Liver (tissue), 9 donors: ENCODE measurements around the gene SMG6. TPM values are rescaled to one million over a fixed set of nuclear protein-coding genes. Genes with fewer than 3 reads are reported as not detected.

ENCODE experiments used
- DNase-seq: peaks from one replicate; pipeline ENCODE4 v3.0.0-alpha.2; 2017; ENCODE audit warnings: low spot score
- H3K27ac ChIP-seq, 2 donors: one replicate each; pipeline ENCODE4 v1.7.0; 2013; ENCODE audit warnings: inconsistent platforms in 2 of 2, low read length in 2 of 2, control low read depth in 1 of 2, low read depth in 1 of 2, mild to moderate bottlenecking in 1 of 2
- H3K27me3 ChIP-seq, 4 donors: one replicate each; pipeline versions ENCODE4 v1.6.1 to v1.7.0; 2013; ENCODE audit warnings: low read length in 3 of 4, inconsistent platforms in 1 of 4, mild to moderate bottlenecking in 1 of 4, moderate library complexity in 1 of 4; ENCODE audit not compliant: control insufficient read depth in 4 of 4, insufficient read depth in 4 of 4
- H3K36me3 ChIP-seq, 4 donors: one replicate each; pipeline versions ENCODE4 v1.6.1 to v1.7.0; 2013; ENCODE audit warnings: low read length in 3 of 4, mild to moderate bottlenecking in 3 of 4, low read depth in 1 of 4, moderate library complexity in 1 of 4; ENCODE audit not compliant: control insufficient read depth in 4 of 4, insufficient read depth in 3 of 4
- H3K4me1 ChIP-seq, 4 donors: one replicate each; pipeline versions ENCODE4 v1.6.1 to v1.7.0; 2013; ENCODE audit warnings: low read length in 3 of 4, mild to moderate bottlenecking in 3 of 4, moderate library complexity in 1 of 4; ENCODE audit not compliant: control insufficient read depth in 4 of 4, insufficient read depth in 4 of 4
- H3K4me3 ChIP-seq, 3 donors: one replicate each; pipeline versions ENCODE4 v1.6.1 to v1.7.0; 2013; ENCODE audit warnings: low read length in 3 of 3, control low read depth in 1 of 3, low read depth in 1 of 3, mild to moderate bottlenecking in 1 of 3
- H3K9ac ChIP-seq, 2 donors: one replicate each; pipeline ENCODE4 v1.7.0; 2013; ENCODE audit warnings: low read length in 2 of 2, mild to moderate bottlenecking in 2 of 2, moderate library complexity in 2 of 2, control low read depth in 1 of 2, low read depth in 1 of 2
- H3K9me3 ChIP-seq, 4 donors: one replicate each; pipeline versions ENCODE4 v1.6.1 to v1.7.0; 2013; ENCODE audit warnings: low read length in 3 of 4; ENCODE audit not compliant: control insufficient read depth in 4 of 4
- EGR1 ChIP-seq, 2 donors: IDR thresholded peaks; 2 replicates each; pipeline ENCODE4 v1.6.1; 2016 to 2018; ENCODE audit warnings: antibody characterized with exemption in 2 of 2, low read depth in 2 of 2
- FOXA1 ChIP-seq: IDR thresholded peaks from 2 replicates; pipeline ENCODE4 v1.6.1; 2016; ENCODE audit warnings: antibody characterized with exemption
- FOXA2 ChIP-seq: IDR thresholded peaks from 2 replicates; pipeline ENCODE4 v1.6.1; 2016; ENCODE audit warnings: antibody characterized with exemption
- GABPA ChIP-seq, 2 donors: IDR thresholded peaks in 1 of 2; conservative IDR thresholded peaks in 1 of 2; 2 replicates each; pipeline ENCODE4 v1.6.1; 2016; ENCODE audit warnings: antibody characterized with exemption in 2 of 2, mild to moderate bottlenecking in 1 of 2, moderate library complexity in 1 of 2
- HNF4A ChIP-seq, 2 donors: conservative IDR thresholded peaks; 2 replicates each; pipeline ENCODE4 v1.6.1; 2016; ENCODE audit warnings: antibody characterized with exemption in 2 of 2, mild to moderate bottlenecking in 2 of 2
- HNF4G ChIP-seq: IDR thresholded peaks from 2 replicates; pipeline ENCODE4 v1.6.1; 2016; ENCODE audit warnings: antibody characterized with exemption
- JUND ChIP-seq, 2 donors: IDR thresholded peaks; 2 replicates each; pipeline ENCODE4 v1.6.1; 2016; ENCODE audit warnings: antibody characterized with exemption in 2 of 2
- MAX ChIP-seq: IDR thresholded peaks from 2 replicates; pipeline ENCODE4 v1.6.1; 2016; ENCODE audit warnings: antibody characterized with exemption
- NR2F2 ChIP-seq: IDR thresholded peaks from 2 replicates; pipeline ENCODE4 v1.6.1; 2016; ENCODE audit warnings: antibody characterized with exemption
- RAD21 ChIP-seq, 2 donors: IDR thresholded peaks; 2 replicates each; pipeline ENCODE4 v1.6.1; 2016; ENCODE audit warnings: antibody characterized with exemption in 2 of 2, mild to moderate bottlenecking in 2 of 2
- RXRA ChIP-seq, 2 donors: IDR thresholded peaks; 2 replicates each; pipeline ENCODE4 v1.6.1; 2017 to 2018; ENCODE audit warnings: antibody characterized with exemption in 2 of 2, mild to moderate bottlenecking in 1 of 2
- SP1 ChIP-seq: IDR thresholded peaks from 2 replicates; pipeline ENCODE4 v1.6.1; 2018; ENCODE audit warnings: antibody characterized with exemption, mild to moderate bottlenecking
- TAF1 ChIP-seq: conservative IDR thresholded peaks from 2 replicates; pipeline ENCODE4 v1.6.1; 2016; ENCODE audit warnings: antibody characterized with exemption, mild to moderate bottlenecking
- YY1 ChIP-seq: IDR thresholded peaks from 2 replicates; pipeline ENCODE4 v1.6.1; 2016; ENCODE audit warnings: antibody characterized with exemption, mild to moderate bottlenecking
- ZBTB33 ChIP-seq: IDR thresholded peaks from 2 replicates; pipeline ENCODE4 v1.6.1; 2016; ENCODE audit warnings: antibody characterized with exemption
- WGBS: extraction: QIAGEN DNeasy Blood & Tissue Kit; methylation state at CpG from one replicate; pipeline ENCODE4 v1.1.7; 2013; 5-methylcytosine and 5-hydroxymethylcytosine counted together
- polyA plus RNA-seq, 2 donors: library from polyadenylated mRNA; stranded (reverse) in 1 of 2; unstranded in 1 of 2; fragments of 200-250 nt in 1 of 2; fragments of >200 nt in 1 of 2; fragmentation: Nextera tagmentation in 1 of 2; extraction: Ambion mirVana in 1 of 2; gene quantifications; one replicate each; pipeline versions ENCODE4 v1.2.1 to v1.2.3, GENCODE V29; 2013 to 2015
- total RNA-seq, 2 donors: library from RNA; depleted of rRNA; stranded (reverse); fragments of >200 nt; gene quantifications; one replicate each; pipeline ENCODE4 v1.2.3, GENCODE V29; 2014
- TF ChIP-seq, protein P1 (sequence below): IDR thresholded peaks from 2 replicates; pipeline ENCODE4 v1.6.1; 2016; ENCODE audit warnings: antibody characterized with exemption, mild to moderate bottlenecking
- TF ChIP-seq, protein P2 (sequence below): IDR thresholded peaks from 2 replicates; pipeline ENCODE4 v1.6.1; 2016; ENCODE audit warnings: antibody characterized with exemption
- TF ChIP-seq, protein P3 (sequence below): fragments of 150-350 bp; IDR thresholded peaks from 2 replicates; pipeline ENCODE4 v1.5.1; 2017; ENCODE audit warnings: improper control_type of control experiment, low read depth, low read length; ENCODE audit not compliant: missing input control
- donor health status: healthy.
- donor health status: healthy.
- donor health status: healthy.
- donor health status: healthy.
- donor health status: healthy.

Gene SMG6
- total and polyA plus RNA-seq, 4 donors = 4.9 to 12.0 (median 8.2) TPM

DNA sequence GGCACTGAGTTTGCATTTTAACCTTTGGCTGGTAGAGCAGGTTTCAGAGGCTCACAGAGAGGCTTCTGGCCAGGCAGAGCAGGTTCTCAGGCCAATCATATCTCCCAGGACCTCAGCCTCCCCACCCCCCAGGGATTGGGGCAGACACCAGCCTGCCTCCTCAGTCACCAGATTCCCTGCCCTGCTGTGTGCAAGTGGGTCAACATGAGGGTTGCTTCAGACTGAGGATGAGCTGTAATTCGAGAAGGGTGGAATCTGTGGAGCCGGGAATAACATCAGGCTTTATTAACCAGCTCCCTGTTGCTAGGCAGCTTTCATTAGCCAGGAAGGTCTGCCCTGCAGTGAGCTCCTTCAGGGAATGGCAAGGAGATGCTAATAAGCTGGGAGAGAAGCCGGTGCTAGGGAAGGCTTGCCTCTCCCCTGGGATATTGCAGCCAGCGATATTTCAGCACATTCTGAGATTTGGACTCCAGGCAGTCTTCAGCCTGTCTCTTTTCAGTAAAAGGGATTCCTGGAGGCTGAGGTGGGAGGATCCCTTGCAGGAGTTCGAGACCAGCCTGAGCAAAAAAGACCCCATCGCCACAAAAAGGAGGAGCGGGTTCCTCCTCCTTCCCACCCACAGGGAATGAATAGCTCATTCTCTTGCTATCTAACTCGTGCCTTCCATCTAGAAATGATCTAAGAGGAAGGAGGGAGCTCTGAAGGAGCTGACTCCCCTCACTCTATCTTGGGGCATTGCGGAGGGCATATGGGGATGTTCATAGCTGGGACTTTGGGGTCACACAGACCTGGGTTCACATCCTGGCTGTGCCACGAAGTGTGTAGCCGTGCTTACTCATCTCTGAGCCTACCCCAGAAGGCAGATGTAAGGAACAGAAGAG, 44.5 kb upstream of the SMG6 start:
- peak; percentile 92 for TF ChIP-seq FOXA1
- TF ChIP-seq HNF4A (conservative IDR thresholded peaks at IDR 0.05) = peak; percentile 88 to 89
- peak in 1 of 2 donors; percentile 53 for TF ChIP-seq EGR1 (IDR thresholded peaks at IDR 0.05; ENCODE audit: low read depth in 2 of 2)
- TF ChIP-seq FOXA2 = peak; percentile 92
- TF ChIP-seq, protein P1, sequence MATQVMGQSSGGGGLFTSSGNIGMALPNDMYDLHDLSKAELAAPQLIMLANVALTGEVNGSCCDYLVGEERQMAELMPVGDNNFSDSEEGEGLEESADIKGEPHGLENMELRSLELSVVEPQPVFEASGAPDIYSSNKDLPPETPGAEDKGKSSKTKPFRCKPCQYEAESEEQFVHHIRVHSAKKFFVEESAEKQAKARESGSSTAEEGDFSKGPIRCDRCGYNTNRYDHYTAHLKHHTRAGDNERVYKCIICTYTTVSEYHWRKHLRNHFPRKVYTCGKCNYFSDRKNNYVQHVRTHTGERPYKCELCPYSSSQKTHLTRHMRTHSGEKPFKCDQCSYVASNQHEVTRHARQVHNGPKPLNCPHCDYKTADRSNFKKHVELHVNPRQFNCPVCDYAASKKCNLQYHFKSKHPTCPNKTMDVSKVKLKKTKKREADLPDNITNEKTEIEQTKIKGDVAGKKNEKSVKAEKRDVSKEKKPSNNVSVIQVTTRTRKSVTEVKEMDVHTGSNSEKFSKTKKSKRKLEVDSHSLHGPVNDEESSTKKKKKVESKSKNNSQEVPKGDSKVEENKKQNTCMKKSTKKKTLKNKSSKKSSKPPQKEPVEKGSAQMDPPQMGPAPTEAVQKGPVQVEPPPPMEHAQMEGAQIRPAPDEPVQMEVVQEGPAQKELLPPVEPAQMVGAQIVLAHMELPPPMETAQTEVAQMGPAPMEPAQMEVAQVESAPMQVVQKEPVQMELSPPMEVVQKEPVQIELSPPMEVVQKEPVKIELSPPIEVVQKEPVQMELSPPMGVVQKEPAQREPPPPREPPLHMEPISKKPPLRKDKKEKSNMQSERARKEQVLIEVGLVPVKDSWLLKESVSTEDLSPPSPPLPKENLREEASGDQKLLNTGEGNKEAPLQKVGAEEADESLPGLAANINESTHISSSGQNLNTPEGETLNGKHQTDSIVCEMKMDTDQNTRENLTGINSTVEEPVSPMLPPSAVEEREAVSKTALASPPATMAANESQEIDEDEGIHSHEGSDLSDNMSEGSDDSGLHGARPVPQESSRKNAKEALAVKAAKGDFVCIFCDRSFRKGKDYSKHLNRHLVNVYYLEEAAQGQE = peak; percentile 70
- TF ChIP-seq, protein P2, sequence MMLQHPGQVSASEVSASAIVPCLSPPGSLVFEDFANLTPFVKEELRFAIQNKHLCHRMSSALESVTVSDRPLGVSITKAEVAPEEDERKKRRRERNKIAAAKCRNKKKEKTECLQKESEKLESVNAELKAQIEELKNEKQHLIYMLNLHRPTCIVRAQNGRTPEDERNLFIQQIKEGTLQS = no peak
- TF ChIP-seq JUND (IDR thresholded peaks at IDR 0.05) = peak; percentile 59 to 68
- TF ChIP-seq HNF4G = peak; percentile 73
- TF ChIP-seq RAD21 (IDR thresholded peaks at IDR 0.05) = peak; percentile 22 to 26
- peak; percentile 96 for TF ChIP-seq SP1
- no peak for TF ChIP-seq ZBTB33
- TF ChIP-seq, protein P3, sequence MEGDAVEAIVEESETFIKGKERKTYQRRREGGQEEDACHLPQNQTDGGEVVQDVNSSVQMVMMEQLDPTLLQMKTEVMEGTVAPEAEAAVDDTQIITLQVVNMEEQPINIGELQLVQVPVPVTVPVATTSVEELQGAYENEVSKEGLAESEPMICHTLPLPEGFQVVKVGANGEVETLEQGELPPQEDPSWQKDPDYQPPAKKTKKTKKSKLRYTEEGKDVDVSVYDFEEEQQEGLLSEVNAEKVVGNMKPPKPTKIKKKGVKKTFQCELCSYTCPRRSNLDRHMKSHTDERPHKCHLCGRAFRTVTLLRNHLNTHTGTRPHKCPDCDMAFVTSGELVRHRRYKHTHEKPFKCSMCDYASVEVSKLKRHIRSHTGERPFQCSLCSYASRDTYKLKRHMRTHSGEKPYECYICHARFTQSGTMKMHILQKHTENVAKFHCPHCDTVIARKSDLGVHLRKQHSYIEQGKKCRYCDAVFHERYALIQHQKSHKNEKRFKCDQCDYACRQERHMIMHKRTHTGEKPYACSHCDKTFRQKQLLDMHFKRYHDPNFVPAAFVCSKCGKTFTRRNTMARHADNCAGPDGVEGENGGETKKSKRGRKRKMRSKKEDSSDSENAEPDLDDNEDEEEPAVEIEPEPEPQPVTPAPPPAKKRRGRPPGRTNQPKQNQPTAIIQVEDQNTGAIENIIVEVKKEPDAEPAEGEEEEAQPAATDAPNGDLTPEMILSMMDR = no peak
- peak; percentile 76 for TF ChIP-seq YY1
- TF ChIP-seq NR2F2 = no peak
- TF ChIP-seq RXRA (IDR thresholded peaks at IDR 0.05) = peak; percentile 71 to 76
- no peak for TF ChIP-seq TAF1
- peak in 1 of 2 donors; percentile 72 for TF ChIP-seq GABPA (IDR thresholded peaks at IDR 0.05 in 1 of 2, conservative IDR thresholded peaks at IDR 0.05 in 1 of 2)
- TF ChIP-seq MAX = peak; percentile 21
- peak overlapping the region in 1 of 2 donors; percentile 5 for H3K9ac ChIP-seq
- H3K9me3 ChIP-seq = no peaks in the 10 kb centered on the region
- peaks cover 0 to 9% (median under 1%) of the 10 kb centered on the region in 4 donors for H3K36me3 ChIP-seq
- H3K4me1 ChIP-seq = peaks cover 3 to 13% (median 8%) of the 10 kb centered on the region in 4 donors
- WGBS = 58% methylated on average over 11 of the region's 11 CpGs
- no peaks in the 10 kb centered on the region for H3K27me3 ChIP-seq
- peak; percentile 54 for DNase-seq
- H3K27ac ChIP-seq = peak overlapping the region; percentile 35 to 38
- H3K4me3 ChIP-seq = no peak overlapping the region
